Vagina (tissue), 2 donors: ENCODE measurements around the gene RBPJ. TPM values are rescaled to one million over a fixed set of nuclear protein-coding genes. Genes with fewer than 3 reads are reported as not detected.

ENCODE experiments used
- DNase-seq, 2 donors: peaks; one replicate each; pipeline ENCODE4 v3.0.0-alpha.2; 2017; ENCODE audit errors: extremely low spot score in 2 of 2
- H3K27ac ChIP-seq: fragments of 200-600 bp; sonication (generic); one replicate; pipeline ENCODE4 v1.5.1; 2019
- H3K27me3 ChIP-seq: fragments of 200-600 bp; sonication (generic); one replicate; pipeline ENCODE4 v1.5.1; 2019
- H3K36me3 ChIP-seq, 2 donors: fragments of 200-600 bp; sonication (generic); one replicate each; pipeline ENCODE4 v1.5.1; 2017 to 2019
- H3K4me1 ChIP-seq: fragments of 200-600 bp; sonication (generic); one replicate; pipeline ENCODE4 v1.5.1; 2019
- H3K4me3 ChIP-seq, 2 donors: fragments of 200-600 bp; sonication (generic); 1 replicate in 1 of 2; 2 replicates in 1 of 2; pipeline ENCODE4 v1.5.1; 2016 to 2019
- H3K9me3 ChIP-seq: fragments of 200-600 bp; sonication (generic); one replicate; pipeline ENCODE4 v1.5.1; 2019
- CTCF ChIP-seq, 3 experiments: fragments of 450-650 bp in 2 of 3; fragments of 200-600 bp in 1 of 3; sonication (generic) in 1 of 3; IDR thresholded peaks; one replicate each; pipeline ENCODE4 v1.5.1; 2017 to 2019; ENCODE audit warnings: antibody characterized with exemption in 3 of 3, mild to moderate bottlenecking in 2 of 3, moderate library complexity in 2 of 3
- POLR2A ChIP-seq, 2 donors: fragments of 450-650 bp; IDR thresholded peaks; one replicate each; pipeline ENCODE4 v1.6.1; 2017; ENCODE audit warnings: antibody characterized with exemption in 2 of 2, mild to moderate bottlenecking in 2 of 2, moderate library complexity in 2 of 2
- POLR2AphosphoS5 ChIP-seq, 2 donors: sonication (generic); formaldehyde crosslinking; IDR thresholded peaks; one replicate each; pipeline ENCODE4 v1.9.0; 2017; ENCODE audit warnings: antibody characterized with exemption in 2 of 2, mild to moderate bottlenecking in 2 of 2, low read depth in 1 of 2; ENCODE audit not compliant: insufficient read depth in 1 of 2
- intact Hi-C: fragments of 100-400 bp; cut with DNase I; formaldehyde crosslinking; loops from one replicate; pipeline ENCODE4 v1.15.1; 2023
- total RNA-seq: library from RNA; depleted of rRNA; stranded (reverse); fragments of >200 nt; gene quantifications from one replicate; pipeline ENCODE4 v1.2.3, GENCODE V29; 2016

Gene RBPJ
- total RNA-seq, 1 donor from 2014 or later = 50.8 TPM

- H3K9me3 ChIP-seq = no peaks in the 10 kb centered on the region
- intact Hi-C loops = no loop called here
- no peak overlapping the region for H3K27ac ChIP-seq
- no peak overlapping the region for H3K4me3 ChIP-seq
- peak; percentile 32 to 85 for DNase-seq
- no peaks in the 10 kb centered on the region for H3K27me3 ChIP-seq
- no peak for TF ChIP-seq CTCF (IDR thresholded peaks at IDR 0.05)
- TF ChIP-seq POLR2AphosphoS5 (IDR thresholded peaks at IDR 0.05; ENCODE audit: insufficient read depth in 1 of 2, low read depth in 1 of 2) = no peak
- TF ChIP-seq POLR2A (IDR thresholded peaks at IDR 0.05) = no peak
- no peaks in the 10 kb centered on the region for H3K36me3 ChIP-seq
- no peaks in the 10 kb centered on the region for H3K4me1 ChIP-seq
Observed at GRCh38 chr4:26457412-26457811, 136.6 kb downstream of the RBPJ start.

- Histone ChIP-seq H3K27me3 (no peaks in the 10 kb centered on the region), H3K27ac (no peak overlapping the region), H3K36me3 (no peaks in the 10 kb centered on the region), H3K9me3 (no peaks in the 10 kb centered on the region), H3K4me3 (no peak overlapping the region), H3K4me1 (no peaks in the 10 kb centered on the region)
- intact Hi-C loops = no loop called here
- TF ChIP-seq POLR2A (IDR thresholded peaks at IDR 0.05) = no peak
- TF ChIP-seq POLR2AphosphoS5 (IDR thresholded peaks at IDR 0.05; ENCODE audit: insufficient read depth in 1 of 2, low read depth in 1 of 2) = no peak
- DNase-seq = peak; percentile 37 to 52
Observed at GRCh38 chr4:26458157-26458561, 137.3 kb downstream of the RBPJ start.

GRCh38 chr4:26459054-26459755, 138.4 kb downstream of the RBPJ start:
- TF ChIP-seq POLR2A (IDR thresholded peaks at IDR 0.05) (no peak), CTCF (IDR thresholded peaks at IDR 0.05) (peak in 2 of 3 experiments; percentile 27 to 44), POLR2AphosphoS5 (IDR thresholded peaks at IDR 0.05; ENCODE audit: insufficient read depth in 1 of 2, low read depth in 1 of 2) (no peak)
- Histone ChIP-seq H3K4me1 (no peaks in the 10 kb centered on the region), H3K4me3 (no peak overlapping the region), H3K27me3 (no peaks in the 10 kb centered on the region), H3K36me3 (no peaks in the 10 kb centered on the region), H3K27ac (no peak overlapping the region), H3K9me3 (peaks cover 4% of the 10 kb centered on the region)
- intact Hi-C loops = no loop called here
- DNase-seq = peak; percentile 19 to 25

GRCh38 chr4:26459756-26460530, 139.1 kb downstream of the RBPJ start:
- peak; percentile 62 to 70 for DNase-seq
- no peaks in the 10 kb centered on the region for H3K4me1 ChIP-seq
- no peak for TF ChIP-seq POLR2A (IDR thresholded peaks at IDR 0.05)
- TF ChIP-seq POLR2AphosphoS5 (IDR thresholded peaks at IDR 0.05; ENCODE audit: insufficient read depth in 1 of 2, low read depth in 1 of 2) = no peak
- no peak for TF ChIP-seq CTCF (IDR thresholded peaks at IDR 0.05)
- H3K9me3 ChIP-seq = peaks cover 4% of the 10 kb centered on the region
- H3K36me3 ChIP-seq = no peaks in the 10 kb centered on the region
- intact Hi-C loops = no loop called here
- H3K27ac ChIP-seq = no peak overlapping the region
- no peak overlapping the region for H3K4me3 ChIP-seq
- no peaks in the 10 kb centered on the region for H3K27me3 ChIP-seq

- H3K9me3 ChIP-seq = peaks cover 4% of the 10 kb centered on the region
- no peaks in the 10 kb centered on the region for H3K36me3 ChIP-seq
- no peak for TF ChIP-seq CTCF (IDR thresholded peaks at IDR 0.05)
- no peak for TF ChIP-seq POLR2A (IDR thresholded peaks at IDR 0.05)
- TF ChIP-seq POLR2AphosphoS5 (IDR thresholded peaks at IDR 0.05; ENCODE audit: insufficient read depth in 1 of 2, low read depth in 1 of 2) = no peak
- H3K4me1 ChIP-seq = no peaks in the 10 kb centered on the region
- no peaks in the 10 kb centered on the region for H3K27me3 ChIP-seq
- peak in 1 of 2 donors; percentile 8 for DNase-seq
- H3K27ac ChIP-seq = no peak overlapping the region
- intact Hi-C loops = no loop called here
- no peak overlapping the region for H3K4me3 ChIP-seq
Observed at GRCh38 chr4:26462874-26463273, 142.1 kb downstream of the RBPJ start.
